GM12891 (cell line): ENCODE data around the gene VWA3B.

Experiments
- POLR2A ChIP-seq: IDR thresholded peaks from 2 replicates; pipeline ENCODE4 v1.6.1; 2011; ENCODE audit warnings: low read depth, low read length, control low read depth
- POLR2AphosphoS5 ChIP-seq: IDR thresholded peaks from 2 replicates; pipeline ENCODE4 v1.6.1; 2011; ENCODE audit warnings: low read depth, low read length, control low read depth
- SPI1 ChIP-seq: IDR thresholded peaks from 2 replicates; pipeline ENCODE4 v1.6.1; 2011; ENCODE audit warnings: low read depth, low read length, control low read depth
- TAF1 ChIP-seq: IDR thresholded peaks from 2 replicates; pipeline ENCODE4 v1.6.1; 2011; ENCODE audit warnings: low read depth, low read length, control low read depth

DNA sequence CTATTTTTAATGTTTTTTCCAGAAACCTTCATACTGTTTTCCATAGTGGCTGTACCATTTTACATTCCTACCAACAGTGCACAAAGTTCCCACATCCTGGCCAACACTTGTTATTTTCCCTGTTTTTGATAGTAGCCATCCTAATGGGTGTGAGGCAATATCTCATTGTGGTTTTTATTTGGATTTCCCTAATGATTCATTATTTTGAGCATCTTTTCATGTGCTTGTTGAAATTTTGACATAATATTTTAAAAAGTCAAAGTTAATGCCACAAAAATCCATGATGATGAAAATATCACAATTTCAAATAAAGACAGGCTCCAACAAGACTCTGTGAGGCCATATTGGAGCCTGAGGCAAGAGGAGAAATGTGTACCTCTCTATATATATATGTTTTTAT, 50.2 kb downstream of the VWA3B start:
- no peak for TF ChIP-seq POLR2AphosphoS5
- TF ChIP-seq SPI1: no peak
- TF ChIP-seq POLR2A: no peak
- TF ChIP-seq TAF1: no peak
